Small intestine (tissue), 7 donors: ENCODE results near the gene HAPLN2. TPM values are rescaled to one million over a fixed set of nuclear protein-coding genes. Genes with fewer than 3 reads are reported as not detected.
A peak's percentile ranks its signal among the peaks of the same experiment; 100 is the strongest.
"Not testable (repeated sequence)": the region's sequence is repeated elsewhere in the genome, so short reads cannot be mapped to it uniquely, and the experiment has no call there.

Experiments used
- DNase-seq, 2 donors: peaks; one replicate each; pipeline versions ENCODE4 v3.0.0 to v3.0.0-alpha.2; 2013
- FAIRE-seq: peaks from 2 replicates; lab custom pipeline; 2012; peaks lifted over from hg19 to GRCh38; lab: Jason Lieb, UNC
- H3K27ac ChIP-seq, 3 donors: one replicate each; pipeline ENCODE4 v1.5.1; 2013; ENCODE audit warnings: low read length in 2 of 3, mild to moderate bottlenecking in 2 of 3, control low read depth in 1 of 3, inconsistent platforms in 1 of 3, low read depth in 1 of 3, moderate library complexity in 1 of 3
- H3K27me3 ChIP-seq, 3 donors: one replicate each; pipeline ENCODE4 v1.6.1; 2013; ENCODE audit warnings: low read length in 3 of 3, inconsistent platforms in 1 of 3; ENCODE audit not compliant: control insufficient read depth in 3 of 3, insufficient read depth in 3 of 3
- H3K36me3 ChIP-seq, 3 donors: one replicate each; pipeline ENCODE4 v1.6.1; 2013; ENCODE audit warnings: low read length in 3 of 3, inconsistent platforms in 1 of 3, low read depth in 1 of 3, mild to moderate bottlenecking in 1 of 3, moderate library complexity in 1 of 3; ENCODE audit not compliant: control insufficient read depth in 3 of 3, insufficient read depth in 2 of 3
- H3K4me1 ChIP-seq, 3 donors: one replicate each; pipeline ENCODE4 v1.6.1; 2013; ENCODE audit warnings: low read length in 2 of 3, inconsistent platforms in 1 of 3, low read depth in 1 of 3, mild to moderate bottlenecking in 1 of 3, moderate library complexity in 1 of 3; ENCODE audit not compliant: control insufficient read depth in 3 of 3, insufficient read depth in 2 of 3
- H3K4me3 ChIP-seq, 3 donors: one replicate each; pipeline ENCODE4 v1.5.1; 2013; ENCODE audit warnings: low read length in 3 of 3, control low read depth in 1 of 3, inconsistent platforms in 1 of 3, low read depth in 1 of 3, mild to moderate bottlenecking in 1 of 3, moderate library complexity in 1 of 3
- H3K9me3 ChIP-seq, 2 donors: one replicate each; pipeline ENCODE4 v1.6.1; 2013; ENCODE audit warnings: low read depth in 1 of 2, low read length in 1 of 2; ENCODE audit not compliant: control insufficient read depth in 2 of 2, insufficient read depth in 1 of 2
- WGBS, 3 donors: extraction: QIAGEN DNeasy Blood & Tissue Kit; methylation state at CpG; one replicate each; pipeline ENCODE4 v1.1.7; 2013; 5-methylcytosine and 5-hydroxymethylcytosine counted together
- polyA plus RNA-seq, 4 donors: library from polyadenylated mRNA; stranded (reverse) in 3 of 4; unstranded in 1 of 4; fragments of 200-250 nt in 3 of 4; fragments of 120-200 nt in 1 of 4; gene quantifications; one replicate each; pipeline versions ENCODE4 v1.2.1 to v1.2.3, GENCODE V29; 2013
- donor health status: healthy with polysubstance abuse.
- donor health status: control.
- donor health status: control.
- donor health status: Bipolar disorder and iron deficiency.
- donor health status: healthy.

The HAPLN2 gene
- polyA plus RNA-seq, 4 donors = 0.22 to 25.9 (median 6.7) TPM

DNA sequence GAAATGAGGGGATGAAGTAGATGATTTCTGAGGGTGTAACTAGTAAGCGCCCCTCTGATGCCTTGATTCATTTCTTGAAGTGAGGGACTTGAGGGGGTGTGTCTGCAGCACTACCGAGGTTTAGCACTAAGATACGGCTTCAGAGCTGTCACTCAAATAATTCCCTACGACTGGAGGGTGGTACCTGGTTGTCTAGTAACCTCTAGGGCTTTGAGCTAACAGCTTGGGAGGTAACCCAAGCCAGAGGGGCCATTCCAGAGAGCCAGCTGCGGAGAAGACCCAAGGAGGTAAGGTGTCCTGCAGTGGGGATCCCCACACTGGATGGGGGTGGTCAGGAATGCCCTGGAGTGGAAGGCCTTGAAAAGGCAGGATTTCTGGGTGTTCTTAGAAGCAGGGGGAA, 39.7 kb upstream of the HAPLN2 start, which contains the start of gene TTC24:
Gene TTC24 (plus strand): TSS at position 252 of the 400 bp plus-strand sequence. CDS start 1,642 bp downstream, outside the sequence.
- DNase-seq = no peak
- Histone ChIP-seq H3K36me3 (no peaks in the 10 kb centered on the region), H3K4me1 (no peaks in the 10 kb centered on the region), H3K4me3 (no peak within 1 kb of the TSS), H3K27me3 (no peaks in the 10 kb centered on the region), H3K9me3 (no peaks in the 10 kb centered on the region), H3K27ac (no peak within 1 kb of the TSS)
- WGBS, 3 donors = 73 to 74% (median 74%) methylated on average over 5 of the region's 5 CpGs
- no peak for FAIRE-seq

DNA sequence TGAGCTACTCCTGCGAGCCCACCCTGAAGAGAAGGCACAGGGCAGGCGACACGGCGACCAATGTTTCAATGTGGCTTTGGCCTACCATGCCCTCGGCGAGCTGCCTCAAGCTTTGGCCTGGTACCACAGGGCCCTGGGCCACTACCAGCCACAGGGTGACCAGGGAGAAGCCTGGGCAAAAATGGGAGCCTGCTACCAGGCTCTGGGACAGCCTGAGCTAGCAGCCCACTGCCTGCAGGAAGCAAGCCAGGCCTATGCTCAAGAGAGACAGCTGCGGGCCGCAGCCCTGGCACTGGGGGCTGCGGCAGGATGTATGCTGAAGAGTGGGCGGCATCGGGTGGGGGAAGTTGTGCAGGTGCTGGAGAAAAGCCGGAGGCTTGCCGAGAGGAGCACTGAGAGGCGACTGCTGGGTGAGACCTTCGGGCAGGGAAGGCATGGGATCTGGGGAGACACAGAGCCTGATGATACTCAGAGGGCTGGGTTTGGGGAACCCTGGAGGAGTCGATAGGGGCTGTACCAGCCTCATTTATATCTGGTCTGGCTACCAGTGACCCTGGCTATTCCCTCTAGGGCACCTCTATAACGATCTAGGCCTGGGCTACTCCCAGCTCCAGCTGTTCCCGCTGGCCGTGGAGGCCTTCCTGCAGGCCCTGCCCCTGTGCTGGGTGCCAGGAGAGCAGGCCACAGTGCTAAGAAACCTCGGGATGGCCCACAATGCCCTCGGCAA, 37.4 kb upstream of the HAPLN2 start:
- no peak for FAIRE-seq
- Histone ChIP-seq H3K36me3 (no peaks in the 10 kb centered on the region), H3K27me3 (no peaks in the 10 kb centered on the region), H3K4me1 (no peaks in the 10 kb centered on the region), H3K4me3 (no peak overlapping the region), H3K9me3 (no peaks in the 10 kb centered on the region), H3K27ac (no peak overlapping the region)
- no peak for DNase-seq
- 76 to 85% (median 84%) methylated on average over 21 of the region's 21 CpGs for WGBS, 3 donors

DNA sequence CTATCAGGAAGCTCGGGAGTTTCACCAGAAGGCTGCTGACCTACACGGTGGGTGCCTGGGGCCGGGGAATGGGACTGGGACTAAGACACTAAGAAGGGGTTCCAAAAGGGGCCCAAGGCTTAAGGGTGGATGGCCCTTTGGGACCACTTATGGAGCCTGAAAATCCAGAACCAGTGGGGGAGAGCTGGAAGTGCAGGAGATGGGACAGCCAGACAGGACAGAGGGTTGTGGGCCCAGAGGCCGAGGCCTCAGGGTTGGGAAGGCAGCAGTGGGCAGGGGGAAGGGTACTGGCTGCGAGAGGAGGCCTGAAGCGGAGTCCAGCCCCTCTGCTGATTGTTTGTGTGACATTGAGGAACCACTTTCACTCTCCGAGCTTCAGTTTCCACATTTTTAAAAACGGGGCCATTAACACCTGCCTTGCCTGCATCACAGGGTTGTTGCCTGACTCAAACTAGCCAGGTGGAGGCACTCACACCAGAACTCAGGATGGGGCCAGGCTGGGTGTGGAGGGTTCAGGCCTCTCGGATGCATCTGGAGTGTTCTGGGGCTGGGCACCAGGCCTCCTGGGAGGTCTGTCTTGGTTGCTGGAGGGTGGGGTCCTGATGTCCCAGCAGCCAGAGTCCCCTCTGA, 36.7 kb upstream of the HAPLN2 start:
- Histone ChIP-seq H3K36me3 (no peaks in the 10 kb centered on the region), H3K27ac (no peak overlapping the region), H3K4me1 (no peaks in the 10 kb centered on the region), H3K4me3 (no peak overlapping the region), H3K9me3 (no peaks in the 10 kb centered on the region), H3K27me3 (no peaks in the 10 kb centered on the region)
- FAIRE-seq = no peak
- 72 to 87% (median 72%) methylated on average over 9 of the region's 9 CpGs for WGBS, 3 donors
- no peak for DNase-seq

DNA sequence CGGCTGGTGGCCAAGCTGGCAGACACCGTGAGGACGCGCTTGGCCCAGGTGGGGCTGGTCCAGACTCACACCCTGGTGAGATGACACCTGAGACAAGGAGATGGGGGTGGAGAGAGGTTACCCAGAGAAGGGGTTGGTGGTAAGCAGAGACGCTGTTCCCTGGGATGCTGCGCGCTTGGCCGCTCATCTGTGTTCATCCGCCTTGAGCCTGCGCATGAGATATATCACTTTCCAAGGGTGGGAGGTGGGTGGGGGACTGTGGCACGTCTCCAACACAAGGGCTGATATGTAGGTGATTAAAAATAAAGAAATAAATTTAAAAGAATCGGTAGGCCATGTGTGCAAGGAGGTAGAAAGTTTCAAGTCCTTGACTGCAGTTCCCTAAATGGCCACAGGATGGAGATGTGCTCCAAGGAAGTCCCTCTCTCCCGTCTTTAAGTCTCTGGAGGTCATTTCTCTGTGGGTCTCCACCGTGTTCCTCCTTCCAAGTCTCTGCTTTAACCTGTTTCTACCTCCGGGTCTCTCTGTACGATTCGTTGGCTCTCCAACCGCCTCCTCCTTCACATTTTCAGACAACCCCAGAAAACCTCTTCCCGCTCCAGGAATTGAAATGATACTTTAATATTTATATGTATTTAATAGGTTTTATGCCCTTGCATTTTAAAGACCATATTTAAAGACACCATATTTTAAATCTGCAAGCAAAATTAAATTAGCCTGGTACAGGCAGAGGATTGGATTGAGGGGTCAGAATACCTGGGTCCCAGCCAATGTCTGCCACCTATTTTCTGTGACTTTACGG, 35.2 kb upstream of the HAPLN2 start:
- FAIRE-seq (no peak), DNase-seq (peak; percentile 83 to 84)
- Histone ChIP-seq H3K4me3 (no peak overlapping the region), H3K27ac (no peak overlapping the region), H3K36me3 (no peaks in the 10 kb centered on the region), H3K9me3 (no peaks in the 10 kb centered on the region), H3K4me1 (no peaks in the 10 kb centered on the region), H3K27me3 (no peaks in the 10 kb centered on the region)
- 56 to 57% (median 57%) methylated on average over 20 of the region's 20 CpGs for WGBS, 3 donors

DNA sequence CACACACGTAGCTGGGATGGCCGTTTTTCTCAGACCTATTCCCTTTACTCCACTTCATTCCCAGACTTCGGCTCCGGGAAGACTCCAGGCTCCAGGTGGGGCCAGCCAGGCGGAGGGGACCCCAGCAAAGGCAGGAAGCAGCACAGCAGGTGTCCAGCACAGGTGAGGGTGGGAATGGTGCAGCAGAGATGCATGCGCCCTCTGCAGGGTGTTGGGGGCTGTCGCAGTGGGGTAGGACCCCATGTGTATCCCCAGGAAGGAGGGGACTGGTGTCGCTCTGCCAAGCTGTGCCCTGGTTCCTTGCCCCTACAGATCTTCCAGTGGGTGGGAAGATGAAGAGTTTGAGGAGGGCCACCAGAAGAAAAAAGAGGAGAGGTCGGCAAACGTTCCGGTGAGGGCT, 34.4 kb upstream of the HAPLN2 start:
- FAIRE-seq (no peak), DNase-seq (peak in 1 of 2 donors; percentile 36)
- 52 to 60% (median 52%) methylated on average over 11 of the region's 11 CpGs for WGBS, 3 donors
- Histone ChIP-seq H3K27ac (no peak overlapping the region), H3K4me1 (no peaks in the 10 kb centered on the region), H3K9me3 (no peaks in the 10 kb centered on the region), H3K36me3 (no peaks in the 10 kb centered on the region), H3K4me3 (no peak overlapping the region), H3K27me3 (no peaks in the 10 kb centered on the region)

DNA sequence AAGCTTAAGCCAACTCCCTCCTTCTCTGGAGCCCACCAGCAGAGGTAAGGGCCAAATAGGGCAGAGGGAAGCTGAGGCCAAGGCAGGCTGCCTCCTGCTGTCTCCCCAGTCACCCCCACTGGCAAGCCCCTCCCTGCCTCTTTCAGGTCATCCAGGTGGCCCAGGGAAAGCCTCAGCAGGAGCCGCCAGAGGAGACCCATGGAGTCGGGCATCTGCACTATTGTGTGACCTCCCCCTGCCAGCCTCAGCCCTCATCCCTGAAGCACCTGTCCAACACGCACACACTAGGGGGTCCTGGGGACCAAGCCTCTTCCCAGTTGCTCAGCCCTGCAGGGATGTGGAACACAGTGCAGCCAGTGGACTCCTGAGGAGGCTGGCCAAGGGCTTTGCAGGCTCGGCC, 32.9 kb upstream of the HAPLN2 start:
- DNase-seq (no peak), FAIRE-seq (no peak)
- Histone ChIP-seq H3K27ac (no peak overlapping the region), H3K4me1 (peaks cover 0 to 7% (median 0%) of the 10 kb centered on the region in 3 donors), H3K36me3 (no peaks in the 10 kb centered on the region), H3K27me3 (no peaks in the 10 kb centered on the region), H3K4me3 (no peak overlapping the region), H3K9me3 (no peaks in the 10 kb centered on the region)
- WGBS, 3 donors = 68 to 80% (median 73%) methylated on average over 4 of the region's 4 CpGs

DNA sequence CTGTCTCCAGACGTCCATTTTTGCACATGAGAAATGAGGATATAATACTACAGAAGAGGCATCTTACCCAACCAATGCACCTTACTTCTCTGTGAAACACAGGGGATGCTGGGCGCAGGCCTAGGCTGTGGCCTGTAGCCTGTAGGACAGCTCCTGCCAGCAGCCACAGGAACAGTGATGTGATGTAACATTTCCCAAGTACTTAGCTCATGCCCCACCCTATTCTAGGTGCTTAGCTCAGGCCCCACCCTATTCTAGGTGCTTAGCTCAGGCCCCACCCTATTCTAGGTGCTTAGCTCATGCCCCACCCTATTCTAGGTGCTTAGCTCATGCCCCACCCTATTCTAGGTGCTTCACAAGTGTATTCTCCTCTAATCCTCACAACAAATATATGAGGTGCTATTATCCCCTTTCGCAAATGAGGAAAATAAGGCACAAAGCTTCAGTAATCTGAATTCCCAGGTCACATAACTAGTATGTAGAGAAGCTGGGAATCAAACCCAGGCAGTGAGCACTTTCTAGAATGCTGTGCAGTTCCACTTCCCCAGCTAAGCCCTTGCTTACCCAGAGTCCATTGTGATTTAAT, 32.2 kb upstream of the HAPLN2 start:
- no peak for FAIRE-seq
- peak in 1 of 2 donors; percentile 54 for DNase-seq
- no peak overlapping the region for H3K27ac ChIP-seq
- no peaks in the 10 kb centered on the region for H3K36me3 ChIP-seq
- H3K4me1 ChIP-seq = peaks cover 0 to 7% (median 0%) of the 10 kb centered on the region in 3 donors
- H3K27me3 ChIP-seq = no peaks in the 10 kb centered on the region
- H3K4me3 ChIP-seq = no peak overlapping the region
- no peaks in the 10 kb centered on the region for H3K9me3 ChIP-seq
- WGBS, 3 donors = 92 to 95% (median 93%) methylated on average over 3 of the region's 3 CpGs

DNA sequence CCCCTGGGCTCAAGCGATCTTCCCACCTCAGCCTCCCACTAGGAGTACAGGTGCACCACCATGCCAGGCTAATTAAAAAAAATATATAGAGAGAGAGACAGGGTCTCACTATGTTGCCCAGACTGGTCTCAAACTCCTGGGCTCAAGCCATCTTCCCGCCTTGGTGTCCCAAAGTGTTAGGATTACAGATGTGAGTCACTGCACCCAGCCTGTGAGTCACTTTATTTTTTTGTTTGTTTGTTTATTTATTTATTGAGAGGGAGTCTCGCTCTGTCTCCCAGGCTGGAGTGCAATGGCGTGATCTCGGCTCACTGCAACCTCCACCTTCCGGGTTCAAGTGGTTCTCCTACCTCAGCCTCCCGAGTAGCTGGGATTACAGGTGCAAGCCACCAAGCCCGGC, 31.3 kb upstream of the HAPLN2 start:
- H3K27me3 ChIP-seq, FAIRE-seq, H3K4me1 ChIP-seq, DNase-seq, H3K36me3 ChIP-seq, H3K9me3 ChIP-seq, H3K27ac ChIP-seq, H3K4me3 ChIP-seq: not testable (repeated sequence)
- 86 to 88% (median 87%) methylated on average over 8 of the region's 8 CpGs for WGBS, 3 donors
